GM23248 (cell line): ENCODE results near the gene ALOX12B. TPM values are rescaled to one million over a fixed set of nuclear protein-coding genes. Genes with fewer than 3 reads are reported as not detected.

Source experiments
- DNase-seq: peaks from one replicate; pipeline ENCODE4 v3.0.0-alpha.2; 2015
- H2AFZ ChIP-seq: fragments of 200-600 bp; sonication (generic); 2 replicates; pipeline ENCODE4 v1.6.1; 2016; ENCODE audit warnings: antibody characterized with exemption
- H3F3A ChIP-seq: fragments of 200-600 bp; sonication (generic); 2 replicates; pipeline ENCODE4 v1.6.1; 2016; ENCODE audit warnings: mild to moderate bottlenecking, antibody characterized with exemption, mixed run types; ENCODE audit not compliant: insufficient read depth
- H3K27ac ChIP-seq: fragments of 200-600 bp; sonication (generic); 2 replicates; pipeline ENCODE4 v1.5.1; 2016; ENCODE audit warnings: mild to moderate bottlenecking
- H3K27me3 ChIP-seq: fragments of 200-600 bp; sonication (generic); replicated peaks from 2 replicates; pipeline ENCODE4 v1.6.1; 2016; ENCODE audit warnings: mild to moderate bottlenecking; ENCODE audit not compliant: insufficient read depth
- H3K36me3 ChIP-seq: fragments of 200-600 bp; sonication (generic); 2 replicates; pipeline ENCODE4 v1.6.1; 2016; ENCODE audit warnings: low read depth, mild to moderate bottlenecking
- H3K4me1 ChIP-seq: fragments of 200-600 bp; sonication (generic); 2 replicates; pipeline ENCODE4 v1.6.1; 2016; ENCODE audit warnings: mild to moderate bottlenecking; ENCODE audit not compliant: insufficient read depth
- H3K4me2 ChIP-seq: fragments of 200-600 bp; sonication (generic); one replicate; pipeline ENCODE4 v1.6.1; 2016; ENCODE audit warnings: mild to moderate bottlenecking; ENCODE audit not compliant: unreplicated experiment
- H3K4me3 ChIP-seq: fragments of 200-600 bp; sonication (generic); 2 replicates; pipeline ENCODE4 v1.5.1; 2016; ENCODE audit warnings: mild to moderate bottlenecking
- H3K79me2 ChIP-seq: fragments of 200-600 bp; sonication (generic); 2 replicates; pipeline ENCODE4 v1.6.1; 2016; ENCODE audit warnings: mild to moderate bottlenecking; ENCODE audit not compliant: insufficient read depth
- H3K9ac ChIP-seq: fragments of 200-600 bp; sonication (generic); 2 replicates; pipeline ENCODE4 v1.6.1; 2016; ENCODE audit warnings: mild to moderate bottlenecking
- H3K9me2 ChIP-seq: fragments of 200-600 bp; sonication (generic); 2 replicates; pipeline ENCODE4 v1.6.1; 2016; ENCODE audit warnings: mixed run types, mild to moderate bottlenecking, moderate library complexity; ENCODE audit not compliant: insufficient read depth
- H3K9me3 ChIP-seq: fragments of 200-600 bp; sonication (generic); one replicate; pipeline ENCODE4 v1.6.1; 2017; ENCODE audit warnings: low read depth
- H4K20me1 ChIP-seq: fragments of 200-600 bp; sonication (generic); 2 replicates; pipeline ENCODE4 v1.6.0; 2016; ENCODE audit not compliant: insufficient read depth
- EZH2 ChIP-seq: fragments of 200-600 bp; sonication (generic); IDR thresholded peaks from 2 replicates; pipeline ENCODE4 v1.6.1; 2018; ENCODE audit warnings: antibody characterized with exemption, mild to moderate bottlenecking; ENCODE audit not compliant: insufficient read depth, poor library complexity, severe bottlenecking
- EZH2phosphoT487 ChIP-seq: fragments of 200-600 bp; sonication (generic); IDR thresholded peaks from 2 replicates; pipeline ENCODE4 v1.6.1; 2018; ENCODE audit warnings: antibody characterized with exemption, moderate library complexity, mild to moderate bottlenecking, low read depth; ENCODE audit not compliant: insufficient read depth
- WGBS, 2 experiments: methylation state at CpG; one replicate each; pipeline ENCODE4 v1.1.6; 2015 to 2017; ENCODE audit warnings: low lambda C conversion rate in 2 of 2, low coverage in 1 of 2; ENCODE audit errors: missing lambda C conversion rate in 2 of 2; 5-methylcytosine and 5-hydroxymethylcytosine counted together
- in situ Hi-C: fragments of 300-500 bp; cut with MboI; formaldehyde crosslinking; loops from 2 replicates; pipeline ENCODE4 v1.15.0; 2020
- polyA plus RNA-seq: library from polyadenylated mRNA; unstranded; fragments of >200 nt; fragmentation: Nextera tagmentation; extraction: Ambion mirVana; gene quantifications from 2 replicates; pipeline ENCODE4 v1.2.1, GENCODE V29; 2016
- total RNA-seq: library from RNA; depleted of rRNA; stranded (reverse); fragments of >200 nt; shearing (Covaris generic); gene quantifications from 2 replicates; pipeline ENCODE4 v1.2.3, GENCODE V29; 2014

ALOX12B gene
- total and polyA plus RNA-seq, 2 experiments from 2014 or later: not detected

DNA sequence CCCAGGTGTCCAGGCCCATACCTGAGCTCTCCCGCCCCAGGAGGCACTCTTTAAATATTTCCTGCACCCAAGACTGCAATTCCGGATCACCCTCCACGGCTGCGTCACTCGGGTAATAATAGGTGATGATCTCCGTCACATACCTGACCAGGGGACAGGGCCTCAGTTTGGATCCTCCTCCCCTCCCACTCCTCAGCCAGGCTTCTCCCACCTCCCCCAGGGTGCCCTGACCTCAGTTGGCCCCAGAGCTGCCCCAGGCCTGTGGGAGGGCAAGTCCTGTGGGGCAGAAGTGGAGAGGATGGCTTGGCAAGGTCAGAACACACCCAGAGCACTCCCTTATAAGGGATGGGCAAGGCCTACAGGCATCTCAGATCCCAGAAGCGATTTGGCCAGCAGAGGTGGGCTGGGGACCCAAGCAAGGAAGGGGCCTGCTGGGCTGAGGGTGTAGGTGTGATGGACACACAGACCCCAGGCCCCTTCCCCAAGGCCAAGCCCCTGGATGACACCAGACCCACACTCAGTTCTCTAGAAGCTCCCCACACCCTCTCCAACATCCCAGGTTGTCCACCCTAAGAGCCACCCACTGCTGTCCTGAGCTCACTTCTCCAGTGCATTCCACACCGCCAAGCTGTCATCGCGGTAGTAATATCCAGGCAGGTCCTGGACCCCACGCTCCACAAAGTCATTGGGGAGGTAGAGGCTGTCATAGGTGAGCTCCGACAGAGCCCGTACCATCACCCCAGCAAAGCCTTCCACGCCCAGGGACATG, 11.8 kb downstream of the ALOX12B start:
- Histone ChIP-seq H3K4me3 (no peak overlapping the region), H3F3A (no peaks in the 10 kb centered on the region), H4K20me1 (no peaks in the 10 kb centered on the region), H3K9me2 (no peaks in the 10 kb centered on the region), H3K9me3 (no peaks in the 10 kb centered on the region), H3K27me3 (peaks cover 46% of the 10 kb centered on the region), H2AFZ (no peak overlapping the region), H3K36me3 (no peaks in the 10 kb centered on the region), H3K9ac (no peak overlapping the region), H3K4me2 (no peak overlapping the region), H3K79me2 (no peaks in the 10 kb centered on the region), H3K4me1 (no peaks in the 10 kb centered on the region), H3K27ac (no peak overlapping the region)
- DNase-seq: no peak
- in situ Hi-C loops: no loop called here
- 75 to 82% methylated on average over 14 of the region's 14 CpGs for WGBS, 2 experiments
- TF ChIP-seq EZH2 (no peak), EZH2phosphoT487 (no peak)

DNA sequence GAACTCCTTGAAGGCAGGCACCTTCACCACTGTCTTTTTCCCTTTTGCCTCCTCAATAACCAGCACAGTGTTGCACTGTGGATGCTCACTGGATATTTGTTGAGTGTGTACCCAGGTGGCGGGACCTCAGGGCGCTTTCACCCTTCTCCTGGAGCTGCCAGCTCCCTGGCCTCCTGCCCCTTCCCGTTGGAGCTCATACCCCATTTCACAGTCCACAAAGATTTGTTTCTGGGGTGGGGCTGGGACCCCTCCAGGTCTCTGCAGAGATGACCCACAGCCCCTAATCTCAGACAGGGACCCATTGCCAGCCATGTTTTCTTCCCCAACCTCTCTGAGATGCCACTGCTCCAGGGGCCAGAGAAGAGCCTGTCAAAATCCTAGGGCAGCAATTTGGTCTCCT, 12.4 kb downstream of the ALOX12B start:
- no peaks in the 10 kb centered on the region for H4K20me1 ChIP-seq
- no peak overlapping the region for H3K9ac ChIP-seq
- no peaks in the 10 kb centered on the region for H3F3A ChIP-seq
- H3K4me3 ChIP-seq: no peak overlapping the region
- no peak overlapping the region for H2AFZ ChIP-seq
- no peaks in the 10 kb centered on the region for H3K9me3 ChIP-seq
- no peak overlapping the region for H3K4me2 ChIP-seq
- TF ChIP-seq EZH2: no peak
- no peak for TF ChIP-seq EZH2phosphoT487
- in situ Hi-C loops: no loop called here
- 55 to 62% methylated on average over 3 of the region's 3 CpGs for WGBS, 2 experiments
- no peak for DNase-seq
- no peaks in the 10 kb centered on the region for H3K4me1 ChIP-seq
- no peak overlapping the region for H3K27ac ChIP-seq
- H3K79me2 ChIP-seq: no peaks in the 10 kb centered on the region
- H3K36me3 ChIP-seq: no peaks in the 10 kb centered on the region
- H3K9me2 ChIP-seq: no peaks in the 10 kb centered on the region
- peaks cover 51% of the 10 kb centered on the region for H3K27me3 ChIP-seq

GRCh38 chr17:8074554-8074953, 13.0 kb downstream of the ALOX12B start:
- no peak overlapping the region for H2AFZ ChIP-seq
- in situ Hi-C loops: no loop called here
- H3K4me2 ChIP-seq: no peak overlapping the region
- H3K27me3 ChIP-seq: peaks cover 51% of the 10 kb centered on the region
- H3K9me3 ChIP-seq: no peaks in the 10 kb centered on the region
- DNase-seq: no peak
- WGBS, 2 experiments: 1 to 5% methylated on average over 7 of the region's 7 CpGs
- no peaks in the 10 kb centered on the region for H3K79me2 ChIP-seq
- H3K9ac ChIP-seq: no peak overlapping the region
- no peaks in the 10 kb centered on the region for H4K20me1 ChIP-seq
- H3K9me2 ChIP-seq: no peaks in the 10 kb centered on the region
- H3K36me3 ChIP-seq: no peaks in the 10 kb centered on the region
- H3K4me1 ChIP-seq: no peaks in the 10 kb centered on the region
- no peak overlapping the region for H3K4me3 ChIP-seq
- no peak overlapping the region for H3K27ac ChIP-seq
- TF ChIP-seq EZH2 (no peak), EZH2phosphoT487 (no peak)
- H3F3A ChIP-seq: no peaks in the 10 kb centered on the region

DNA sequence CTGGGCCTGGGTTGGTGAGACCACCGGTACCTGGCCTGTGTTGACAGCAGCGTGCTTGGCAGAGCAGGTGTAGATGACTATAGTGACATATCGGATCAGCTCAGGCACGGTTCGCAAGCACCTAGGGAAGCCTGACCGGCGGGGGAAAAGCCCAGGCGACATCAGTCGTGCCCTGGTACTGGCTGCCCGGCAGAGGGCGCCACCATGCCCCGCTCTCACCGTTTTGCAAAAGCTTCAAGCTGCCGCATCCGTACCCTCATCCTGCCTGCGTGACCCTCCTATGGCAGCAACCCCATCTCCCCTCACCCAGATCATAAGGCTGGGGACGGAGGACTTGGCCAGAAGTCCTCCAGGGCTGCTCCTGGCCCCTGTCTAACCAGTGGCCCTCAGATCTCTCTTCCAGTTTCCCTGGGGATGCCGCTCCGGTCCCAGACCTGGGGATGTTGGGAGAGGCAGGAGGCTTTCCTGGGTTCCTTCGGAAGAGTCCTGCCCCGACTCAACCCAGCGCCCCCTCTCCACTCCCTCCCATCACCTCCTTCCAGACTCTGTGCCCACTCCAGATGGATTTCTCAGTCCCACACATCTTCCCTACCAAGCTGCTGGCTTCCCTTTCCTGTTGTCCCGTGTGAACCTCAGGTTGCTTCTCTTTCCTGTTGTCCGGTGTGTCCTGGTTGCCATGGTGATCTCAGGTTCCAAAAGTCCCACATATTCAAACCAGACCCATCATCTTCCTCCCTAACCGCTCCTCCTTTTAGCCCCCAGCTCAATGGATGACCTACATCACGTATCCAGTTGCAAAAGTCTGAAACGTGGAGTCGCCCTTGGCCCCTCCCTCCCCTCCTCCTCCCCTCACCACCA, 13.7 kb downstream of the ALOX12B start:
- H3K27ac ChIP-seq: no peak overlapping the region
- H4K20me1 ChIP-seq: no peaks in the 10 kb centered on the region
- no peaks in the 10 kb centered on the region for H3K9me2 ChIP-seq
- no peaks in the 10 kb centered on the region for H3K36me3 ChIP-seq
- no peaks in the 10 kb centered on the region for H3F3A ChIP-seq
- H3K27me3 ChIP-seq: peaks cover 56% of the 10 kb centered on the region
- H3K4me2 ChIP-seq: no peak overlapping the region
- no peak overlapping the region for H2AFZ ChIP-seq
- in situ Hi-C loops: no loop called here
- no peaks in the 10 kb centered on the region for H3K79me2 ChIP-seq
- H3K4me1 ChIP-seq: no peaks in the 10 kb centered on the region
- TF ChIP-seq EZH2phosphoT487 (no peak), EZH2 (peak; percentile 36)
- H3K9me3 ChIP-seq: no peaks in the 10 kb centered on the region
- WGBS, 2 experiments: 5 to 8% methylated on average over 26 to 27 of the region's 28 CpGs
- peak; percentile 78 for DNase-seq
- no peak overlapping the region for H3K4me3 ChIP-seq
- no peak overlapping the region for H3K9ac ChIP-seq
